ENCODE results near the gene PXMP4.
A peak's percentile ranks its signal among the peaks of the same experiment; 100 is the strongest.

The PXMP4 gene

GRCh38 chr20:33667676-33668465 lies 52.2 kb downstream of the PXMP4 start:
- peak overlapping the region; percentile 73 for H3K4me3 ChIP-seq (ENCODE audit: low read depth, low read length)
- TF ChIP-seq, protein P1, sequence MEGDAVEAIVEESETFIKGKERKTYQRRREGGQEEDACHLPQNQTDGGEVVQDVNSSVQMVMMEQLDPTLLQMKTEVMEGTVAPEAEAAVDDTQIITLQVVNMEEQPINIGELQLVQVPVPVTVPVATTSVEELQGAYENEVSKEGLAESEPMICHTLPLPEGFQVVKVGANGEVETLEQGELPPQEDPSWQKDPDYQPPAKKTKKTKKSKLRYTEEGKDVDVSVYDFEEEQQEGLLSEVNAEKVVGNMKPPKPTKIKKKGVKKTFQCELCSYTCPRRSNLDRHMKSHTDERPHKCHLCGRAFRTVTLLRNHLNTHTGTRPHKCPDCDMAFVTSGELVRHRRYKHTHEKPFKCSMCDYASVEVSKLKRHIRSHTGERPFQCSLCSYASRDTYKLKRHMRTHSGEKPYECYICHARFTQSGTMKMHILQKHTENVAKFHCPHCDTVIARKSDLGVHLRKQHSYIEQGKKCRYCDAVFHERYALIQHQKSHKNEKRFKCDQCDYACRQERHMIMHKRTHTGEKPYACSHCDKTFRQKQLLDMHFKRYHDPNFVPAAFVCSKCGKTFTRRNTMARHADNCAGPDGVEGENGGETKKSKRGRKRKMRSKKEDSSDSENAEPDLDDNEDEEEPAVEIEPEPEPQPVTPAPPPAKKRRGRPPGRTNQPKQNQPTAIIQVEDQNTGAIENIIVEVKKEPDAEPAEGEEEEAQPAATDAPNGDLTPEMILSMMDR (IDR thresholded peaks at IDR 0.05; ENCODE audit: borderline replicate concordance, insufficient read depth, low read depth, low read length), result peak; percentile 99

DNA sequence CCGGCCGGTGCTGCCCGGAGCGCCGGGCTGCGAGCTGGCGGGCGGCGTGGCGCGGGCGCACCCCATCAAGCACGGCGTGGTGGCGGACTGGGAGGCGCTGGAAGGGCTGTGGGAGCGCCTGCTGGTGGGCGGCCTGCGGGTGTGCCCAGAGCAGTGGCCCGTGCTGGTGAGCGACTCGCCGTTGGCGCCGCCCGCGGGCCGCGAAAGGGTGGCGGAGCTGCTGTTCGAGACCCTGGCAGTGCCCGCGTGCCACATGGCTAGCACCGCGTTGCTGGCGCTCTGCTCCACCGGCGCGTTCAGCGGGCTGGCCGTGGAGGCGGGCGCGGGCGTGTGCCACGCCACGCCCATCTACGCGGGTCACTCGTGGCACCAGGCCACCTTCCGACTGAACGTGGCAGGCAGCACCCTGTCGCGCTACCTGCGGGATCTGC lies 52.9 kb downstream of the PXMP4 start:
- peak overlapping the region; percentile 73 for H3K4me3 ChIP-seq (ENCODE audit: low read depth, low read length)
- TF ChIP-seq, protein P1 (IDR thresholded peaks at IDR 0.05; ENCODE audit: borderline replicate concordance, insufficient read depth, low read depth, low read length), result no peak

DNA sequence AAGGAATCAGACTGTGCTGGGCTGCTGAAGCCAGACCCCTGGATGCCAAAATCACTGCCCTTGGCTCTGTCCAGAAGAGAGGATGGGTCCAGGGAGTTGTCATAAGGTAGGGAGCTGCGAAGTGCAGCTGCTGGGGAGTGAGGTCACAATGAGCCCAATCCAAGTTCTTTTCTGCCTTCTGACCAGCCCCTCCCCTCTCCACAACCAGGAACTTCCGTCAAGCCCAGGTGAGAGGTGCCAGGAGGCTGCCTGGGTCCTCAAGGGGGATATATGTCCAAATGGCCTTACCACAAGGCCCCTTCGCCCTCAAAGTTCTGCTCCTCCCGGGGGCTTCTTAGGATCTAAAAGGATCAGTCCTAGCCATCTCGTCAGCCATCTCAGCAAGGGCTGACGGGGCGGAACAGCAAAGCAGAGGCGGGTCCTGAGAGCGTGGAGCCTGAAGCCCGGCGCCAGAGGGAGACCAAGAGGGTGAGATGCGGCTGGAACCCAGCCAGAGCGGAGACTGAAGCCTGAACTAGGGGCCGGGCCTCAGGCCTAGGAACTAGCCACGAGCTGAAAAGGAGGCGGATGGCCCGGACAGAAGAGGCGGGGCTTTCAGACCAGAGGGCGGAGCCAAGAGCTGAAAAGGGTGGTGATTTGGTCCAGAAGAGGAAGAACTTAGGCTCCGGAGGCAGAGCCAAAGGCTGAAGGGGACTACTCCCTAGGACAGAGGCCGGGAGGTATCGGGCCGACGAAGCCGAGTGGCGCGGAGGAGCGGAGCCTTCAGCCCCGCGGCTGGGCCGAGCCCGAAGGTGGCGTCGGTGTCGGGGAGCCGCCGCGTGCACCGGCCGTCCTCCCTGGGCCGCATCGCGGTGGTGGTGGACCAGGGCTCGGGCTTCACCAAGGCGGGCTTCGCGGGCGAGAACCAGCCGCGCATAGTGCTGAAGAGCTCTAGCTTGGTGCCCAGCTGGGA lies 53.5 kb downstream of the PXMP4 start, which contains the start of gene ACTL10:
ACTL10 (plus strand) TSS at position 651 of the 952 bp plus-strand sequence. CDS start 555 bp downstream, outside the sequence.
- TF ChIP-seq, protein P1 (IDR thresholded peaks at IDR 0.05; ENCODE audit: borderline replicate concordance, insufficient read depth, low read depth, low read length), result peak; percentile 29; the same call in 1 of the 2 replicates
- peak within 1 kb of the TSS; percentile 73 for H3K4me3 ChIP-seq (ENCODE audit: low read depth, low read length)

DNA sequence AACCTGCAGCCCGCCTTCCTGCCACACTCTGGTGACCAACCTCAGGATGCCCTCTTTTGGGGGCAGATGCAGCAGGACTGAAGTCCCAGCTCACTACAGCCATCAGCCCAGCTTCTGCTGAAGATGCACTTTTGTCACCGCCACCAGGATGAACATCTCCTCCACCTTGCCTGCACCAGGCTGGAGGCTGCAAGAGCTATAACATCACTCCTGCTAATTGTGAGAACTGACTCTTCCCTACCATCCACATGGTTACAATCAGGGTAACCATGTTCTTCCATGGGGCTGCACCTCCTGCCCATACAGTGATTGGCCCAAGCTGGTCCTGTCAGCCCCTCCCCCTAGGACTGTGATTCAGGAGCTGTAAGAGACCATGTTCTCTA lies 55.4 kb downstream of the PXMP4 start:
- TF ChIP-seq, protein P1 (IDR thresholded peaks at IDR 0.05; ENCODE audit: borderline replicate concordance, insufficient read depth, low read depth, low read length), result no peak
- no peak overlapping the region for H3K4me3 ChIP-seq (ENCODE audit: low read depth, low read length)

DNA sequence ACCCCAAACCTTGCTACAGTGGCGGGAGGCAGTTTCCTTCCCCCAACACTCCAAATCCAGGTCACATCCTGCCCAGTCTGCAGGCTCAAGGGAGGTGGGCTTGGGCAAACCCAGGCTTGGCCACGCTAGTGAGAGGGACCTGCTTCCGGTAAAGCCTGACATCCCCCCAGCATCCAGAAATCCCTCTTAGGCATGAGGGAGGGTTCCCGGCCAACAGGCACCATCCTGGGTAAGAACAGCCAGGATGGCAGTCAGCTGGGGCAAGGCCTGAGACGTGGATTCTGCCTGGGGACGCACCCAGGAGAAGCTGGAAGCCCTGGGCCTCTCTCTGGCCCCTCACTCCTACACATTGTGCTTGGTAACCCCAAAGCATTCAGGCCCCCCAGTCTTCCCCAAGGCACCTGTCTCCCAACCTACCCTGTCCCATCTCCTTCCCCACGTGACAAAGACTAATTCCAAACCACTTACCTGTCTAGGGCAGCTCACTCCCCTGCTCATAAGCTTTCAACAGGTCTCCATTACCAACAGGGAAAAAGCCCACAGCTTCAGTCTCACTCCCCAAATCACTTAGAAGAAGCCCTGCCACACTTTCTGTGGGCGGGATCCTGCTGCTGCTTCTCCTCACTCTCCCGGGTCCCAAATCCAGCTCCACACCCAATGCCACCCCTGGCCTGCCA lies 55.9 kb downstream of the PXMP4 start:
- H3K4me3 ChIP-seq (ENCODE audit: low read depth, low read length), result peak overlapping the region; percentile 76
- TF ChIP-seq, protein P1 (IDR thresholded peaks at IDR 0.05; ENCODE audit: borderline replicate concordance, insufficient read depth, low read depth, low read length), result no peak

- TF ChIP-seq, protein P1 (IDR thresholded peaks at IDR 0.05; ENCODE audit: borderline replicate concordance, insufficient read depth, low read depth, low read length), result no peak
- H3K4me3 ChIP-seq (ENCODE audit: low read depth, low read length), result peak overlapping the region; percentile 76
Measured at GRCh38 chr20:33663161-33664084, 56.7 kb downstream of the PXMP4 start.

Measured in GM12875 (cell line).